COLO668 (cell line): ENCODE results near the gene MYLK3.
"Not testable (repeated sequence)": the region's sequence is repeated elsewhere in the genome, so short reads cannot be mapped to it uniquely, and the experiment has no call there.

Source experiments
- DNase-seq: peaks from one replicate; lab custom pipeline; 2025; ENCODE audit not compliant: unreplicated experiment; lab: John Stamatoyannopoulos, UW

Gene MYLK3

DNA sequence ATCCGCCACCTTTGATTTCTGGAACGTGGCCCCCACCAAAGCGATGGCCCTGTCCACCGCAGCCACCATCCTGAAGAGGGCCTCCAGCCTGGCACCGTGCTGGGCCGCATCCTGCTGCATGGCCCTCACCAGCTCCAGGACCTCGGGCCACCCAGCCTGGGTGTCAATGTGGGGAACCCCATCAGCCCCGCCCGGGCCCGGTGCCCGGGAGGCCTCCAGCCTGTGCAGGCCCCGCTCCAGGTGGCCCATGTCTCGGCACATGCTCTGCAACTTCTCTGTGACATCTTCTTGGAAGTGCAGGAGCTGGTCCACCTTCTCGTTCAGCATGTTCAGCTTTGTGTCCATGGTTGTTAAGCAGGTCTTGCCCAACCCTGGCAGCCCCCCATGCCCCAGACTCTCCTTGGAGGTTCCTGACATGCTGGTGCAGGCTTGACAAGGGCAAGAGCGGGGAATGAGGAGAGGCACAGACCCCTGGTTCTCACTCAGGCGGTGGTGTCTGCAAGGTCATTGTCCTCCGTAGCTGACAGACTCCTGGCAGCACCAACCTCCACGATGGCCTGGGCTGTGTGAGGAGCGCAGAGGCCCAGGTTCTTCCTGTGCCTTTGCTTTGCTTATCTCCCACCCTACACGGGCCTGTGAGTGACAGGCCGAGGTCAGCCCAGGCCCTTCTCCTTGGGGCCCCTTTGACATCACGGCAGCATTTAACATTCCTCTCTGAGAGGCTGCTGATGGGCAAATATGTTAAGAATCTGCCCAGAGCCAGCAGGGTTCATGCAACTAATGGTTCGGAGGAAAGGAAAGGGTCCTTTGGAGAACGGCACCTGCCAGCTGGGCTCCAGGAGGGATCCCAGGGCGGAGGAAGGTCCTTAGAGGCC lies at the start of gene MYLK3:
MYLK3 (minus strand) TSS at position 568 of the 875 bp plus-strand sequence; CDS start at position 417, 151 bp downstream.
- DNase-seq, result no peak

DNA sequence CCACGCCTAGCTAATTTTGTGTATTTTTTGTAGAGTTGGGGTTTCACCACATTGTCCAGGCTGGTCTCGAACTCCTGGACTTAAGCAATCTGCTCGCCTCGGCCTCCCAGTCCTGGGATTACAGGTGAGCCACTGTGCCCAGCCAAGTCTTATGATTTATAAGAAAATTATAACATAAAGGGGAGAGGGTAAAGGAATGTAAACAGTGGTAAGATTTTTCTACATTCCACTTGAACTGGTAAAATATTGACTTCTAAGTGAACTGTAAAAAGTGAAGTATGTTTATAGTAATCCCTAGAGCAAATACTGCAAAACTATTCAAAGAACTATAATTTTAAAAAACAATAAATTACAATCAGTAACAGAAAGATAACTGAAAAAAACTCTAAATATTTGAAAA lies 49.4 kb upstream of the MYLK3 start:
- DNase-seq, result no peak

GRCh38 chr16:46796764-46797269 lies 48.7 kb upstream of the MYLK3 start:
- no peak for DNase-seq

- DNase-seq, result no peak
Measured at GRCh38 chr16:46793841-46794240, 45.7 kb upstream of the MYLK3 start.

DNA sequence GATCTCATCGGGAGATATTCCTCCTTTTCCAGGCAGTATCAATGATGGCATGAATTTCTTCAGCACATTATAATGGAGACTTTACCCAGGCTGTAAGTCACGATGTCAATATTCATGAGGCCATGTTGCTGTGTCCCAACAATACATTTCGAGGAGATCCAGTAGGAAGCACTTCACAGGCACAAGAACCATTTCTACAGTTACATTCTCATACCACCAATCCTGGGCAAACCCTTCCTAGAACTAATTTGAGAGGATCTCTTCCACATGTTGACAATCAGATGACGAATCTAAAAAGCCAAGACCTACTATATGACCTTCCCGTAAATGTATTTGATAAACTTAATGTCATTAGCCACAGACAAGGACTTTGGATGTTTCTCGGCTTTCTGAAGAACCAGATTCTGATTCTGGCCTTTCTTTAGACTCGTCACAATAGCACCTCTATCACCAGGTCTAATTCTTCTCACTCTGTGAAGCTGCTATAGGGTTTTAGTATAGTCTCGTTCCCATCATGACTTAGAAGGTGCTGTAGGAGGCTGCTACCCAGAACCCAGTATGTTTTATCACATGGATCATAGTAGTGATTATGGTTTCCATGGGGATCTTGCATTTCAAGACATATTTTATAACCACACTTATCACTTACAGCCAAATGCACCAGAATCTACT lies 42.6 kb upstream of the MYLK3 start:
- DNase-seq, result no peak

GRCh38 chr16:46789499-46790414 lies 41.6 kb upstream of the MYLK3 start:
- DNase-seq, result peak; percentile 47

- no peak for DNase-seq
Measured at GRCh38 chr16:46788891-46789474, 40.8 kb upstream of the MYLK3 start.

DNA sequence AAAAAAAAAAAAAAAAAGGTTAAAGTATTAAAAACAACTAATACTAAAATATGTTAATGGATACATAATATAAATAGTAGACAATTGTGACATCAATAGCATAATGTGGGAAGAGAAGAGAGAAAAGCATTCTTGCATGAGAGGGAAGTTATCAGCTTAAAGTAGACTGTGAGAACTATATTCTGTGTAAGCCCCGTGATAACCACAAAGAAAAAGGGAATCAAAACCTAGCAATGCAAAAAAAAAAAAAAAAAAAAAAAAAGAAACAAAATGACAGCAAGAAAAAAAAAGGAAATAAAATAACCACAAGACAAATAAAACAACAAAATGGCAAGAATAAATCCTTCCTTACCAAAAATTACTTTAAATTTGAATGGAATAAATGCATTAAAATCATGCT lies 39.8 kb upstream of the MYLK3 start:
- no peak for DNase-seq

- no peak for DNase-seq
Measured at GRCh38 chr16:46785076-46785845, 37.1 kb upstream of the MYLK3 start.

DNA sequence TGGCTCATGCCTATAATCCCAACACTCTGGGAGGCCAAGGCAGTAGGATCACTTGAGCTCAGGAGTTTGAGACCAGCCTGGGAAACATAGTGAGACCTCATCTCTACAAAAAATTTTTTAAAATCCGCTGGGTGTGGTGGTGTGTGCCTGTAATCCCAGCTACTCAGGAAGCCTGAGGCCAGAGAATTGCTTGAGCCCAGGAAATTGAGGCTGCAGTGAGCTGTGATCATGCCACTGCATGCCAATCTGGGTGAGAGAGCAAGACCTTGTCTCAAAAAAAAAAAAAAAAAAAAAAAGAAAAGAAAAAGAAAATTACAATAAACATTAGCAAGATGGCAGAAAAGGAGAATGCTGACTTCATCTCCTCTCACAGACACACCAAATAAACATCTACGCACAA lies 36.4 kb upstream of the MYLK3 start:
- DNase-seq, result not testable (repeated sequence)

- no peak for DNase-seq
Measured at GRCh38 chr16:46783800-46784199, 35.7 kb upstream of the MYLK3 start.

DNA sequence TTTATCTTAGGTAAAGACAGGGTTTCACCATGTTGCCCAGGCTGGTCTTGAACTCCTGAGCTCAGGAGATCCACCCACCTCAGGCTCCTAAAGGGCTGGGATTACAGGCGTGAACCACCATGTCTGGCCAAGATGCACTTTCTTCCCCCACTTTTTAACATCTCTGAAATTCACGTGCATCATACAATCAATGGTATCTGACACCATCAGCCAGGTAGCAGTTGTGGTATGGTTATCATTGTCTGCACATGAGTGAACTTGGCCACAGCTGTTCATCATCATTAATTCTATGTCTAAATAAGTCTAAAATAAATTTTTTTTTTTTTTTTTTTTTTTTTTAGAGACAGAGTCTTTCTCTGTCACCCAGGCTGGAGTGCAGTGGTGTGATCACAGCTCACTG lies 34.2 kb upstream of the MYLK3 start:
- no peak for DNase-seq

- DNase-seq, result no peak
Measured at GRCh38 chr16:46777804-46778203, 29.7 kb upstream of the MYLK3 start.

- DNase-seq, result no peak
Measured at GRCh38 chr16:46775214-46775613, 27.1 kb upstream of the MYLK3 start.

DNA sequence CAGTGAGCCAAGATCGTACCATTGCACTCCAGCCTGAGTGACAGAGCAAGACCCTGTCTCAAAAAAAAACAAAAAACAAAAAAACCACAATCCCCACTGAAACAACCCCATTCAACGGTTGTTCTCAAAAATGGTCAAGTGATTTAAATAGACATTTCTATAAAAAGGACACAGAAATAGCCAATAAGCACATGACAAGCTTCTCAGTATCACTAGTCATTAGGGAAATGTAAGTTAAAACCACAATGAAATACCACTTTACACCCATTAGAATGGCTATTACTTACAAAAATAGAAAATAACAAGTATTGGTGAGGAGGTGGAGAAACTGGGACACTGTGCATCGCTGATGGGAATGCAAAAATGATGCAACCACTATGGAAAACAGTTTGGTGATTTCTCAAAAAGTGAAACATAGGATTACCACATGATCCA lies 26.6 kb upstream of the MYLK3 start:
- no peak for DNase-seq

- no peak for DNase-seq
Measured at GRCh38 chr16:46772463-46772862, 24.3 kb upstream of the MYLK3 start.

- DNase-seq, result peak; percentile 92
Measured at GRCh38 chr16:46768809-46769208, 20.7 kb upstream of the MYLK3 start.

DNA sequence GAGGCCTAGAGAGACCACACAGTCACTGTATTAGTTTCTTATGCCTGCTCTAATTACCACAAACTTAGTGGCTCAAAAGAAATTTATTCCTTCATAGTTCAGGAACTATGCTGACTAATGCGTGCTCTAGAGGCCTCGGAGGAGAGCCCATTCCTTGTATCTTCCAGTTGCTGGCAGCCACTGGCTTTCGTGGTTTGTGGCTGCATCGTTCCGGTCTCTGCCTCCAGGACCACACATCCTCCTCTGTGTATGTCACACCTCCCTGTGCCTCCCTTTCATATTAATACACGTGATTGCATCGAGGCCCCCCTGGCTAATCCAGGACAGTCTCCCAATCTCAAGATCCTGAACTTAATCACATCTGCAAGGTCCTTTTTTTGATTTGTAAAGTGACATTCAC lies 16.9 kb upstream of the MYLK3 start:
- DNase-seq, result no peak

DNA sequence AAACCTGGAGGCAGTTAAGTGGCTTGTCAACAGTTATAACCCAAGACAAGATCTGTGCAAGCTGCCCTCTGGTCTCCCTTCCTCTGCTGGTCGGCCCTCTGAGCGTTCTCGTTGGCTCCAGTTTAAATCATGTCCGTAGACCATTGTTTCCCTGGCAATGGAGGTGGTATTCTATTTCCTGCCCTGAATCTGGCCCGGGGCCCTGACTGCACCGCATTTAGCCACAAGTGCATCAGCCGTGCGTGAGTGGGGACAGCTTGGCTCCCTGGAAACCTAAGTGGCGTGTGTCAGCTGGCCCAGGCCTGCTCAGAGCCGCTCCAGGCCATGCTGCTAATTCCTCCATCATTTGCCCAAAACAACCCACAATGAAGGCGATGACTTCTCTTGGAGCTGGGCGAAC lies 15.0 kb upstream of the MYLK3 start:
- peak; percentile 77 for DNase-seq

DNA sequence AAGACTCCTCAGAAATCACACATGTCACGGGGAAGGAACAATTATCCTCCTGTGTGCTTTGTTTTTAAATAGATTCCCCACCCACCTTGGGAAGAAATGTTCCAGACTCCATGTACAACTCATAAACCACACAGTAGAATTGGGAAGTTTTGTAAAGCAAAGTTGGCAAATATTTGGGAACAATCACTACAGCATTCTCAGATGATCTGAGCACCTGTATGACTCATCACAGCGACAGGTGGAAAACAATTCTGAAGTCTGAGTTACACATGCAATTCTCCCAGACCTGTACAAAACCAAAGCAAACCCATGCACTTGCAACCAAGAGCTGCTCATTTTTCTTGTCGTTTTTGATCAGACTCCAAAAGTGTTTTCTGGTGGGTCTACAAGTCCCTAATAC lies 14.4 kb upstream of the MYLK3 start:
- DNase-seq, result peak; percentile 40
